ENCODE results near the gene IL3RA.
"Not testable (repeated sequence)": the region's sequence is repeated elsewhere in the genome, so short reads cannot be mapped to it uniquely, and the experiment has no call there.

Gene IL3RA

DNA sequence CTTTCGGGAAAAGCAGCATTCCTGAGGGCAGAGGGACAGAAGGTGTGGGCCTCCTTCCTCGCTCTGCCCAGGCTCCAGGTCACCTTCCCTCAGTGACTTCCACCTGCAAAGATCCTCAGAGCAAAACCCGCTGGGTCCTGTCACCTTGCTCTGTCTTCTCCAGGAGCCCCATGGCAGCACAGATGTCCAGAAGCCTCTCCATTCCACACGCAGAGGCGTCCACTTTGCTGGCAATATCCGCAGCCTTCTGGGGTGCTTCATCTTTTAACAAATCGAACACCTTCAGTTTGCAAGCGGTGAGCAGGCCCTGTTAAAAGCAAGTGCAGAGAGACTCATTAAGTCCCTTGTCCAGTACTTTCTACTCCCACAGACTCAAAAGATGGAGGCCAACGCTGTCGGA lies 88.8 kb downstream of the IL3RA start:
- DNase-seq (ENCODE audit: low read depth), result no peak

DNA sequence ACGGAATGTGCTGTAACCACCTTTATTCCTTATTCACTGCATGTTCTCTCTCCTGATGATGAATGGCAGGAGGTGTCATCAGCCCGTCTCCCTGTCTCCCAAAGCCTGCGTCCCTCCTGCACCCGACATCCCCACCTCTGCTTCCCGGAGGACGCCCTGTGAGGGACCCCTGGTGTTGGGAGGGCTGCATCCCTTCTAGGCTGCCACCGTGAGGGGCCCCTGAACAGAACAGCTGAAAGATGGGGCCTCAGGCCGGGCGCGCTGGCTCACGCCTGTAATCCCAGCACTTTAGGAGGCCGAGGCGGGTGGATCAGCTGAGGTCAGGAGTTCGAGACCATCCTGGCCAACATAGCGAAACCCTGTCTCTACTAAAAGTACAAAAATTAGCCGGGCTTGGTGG lies 89.7 kb downstream of the IL3RA start:
- not testable (repeated sequence) for DNase-seq (ENCODE audit: low read depth)

DNA sequence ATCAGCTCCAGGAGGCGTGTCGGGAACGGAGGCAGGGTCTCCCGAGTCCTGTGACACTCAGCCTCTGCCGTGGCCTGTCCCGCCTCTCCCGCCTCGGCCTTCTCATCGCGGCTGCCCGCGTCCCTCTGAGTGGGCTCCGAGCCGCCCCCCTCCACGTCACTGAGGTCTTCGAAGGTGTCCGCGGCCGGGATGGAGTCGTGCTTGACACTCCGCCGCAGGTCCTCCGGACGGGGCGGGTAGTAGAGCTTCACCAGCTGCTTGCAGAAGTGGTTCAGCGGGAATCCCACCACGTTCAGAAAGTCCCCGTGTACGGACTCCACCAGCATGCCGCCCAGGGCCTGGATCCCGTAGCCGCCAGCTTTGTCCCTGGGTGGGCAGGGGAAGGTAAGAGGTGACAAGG lies 91.2 kb downstream of the IL3RA start:
- no peak for DNase-seq (ENCODE audit: low read depth)

DNA sequence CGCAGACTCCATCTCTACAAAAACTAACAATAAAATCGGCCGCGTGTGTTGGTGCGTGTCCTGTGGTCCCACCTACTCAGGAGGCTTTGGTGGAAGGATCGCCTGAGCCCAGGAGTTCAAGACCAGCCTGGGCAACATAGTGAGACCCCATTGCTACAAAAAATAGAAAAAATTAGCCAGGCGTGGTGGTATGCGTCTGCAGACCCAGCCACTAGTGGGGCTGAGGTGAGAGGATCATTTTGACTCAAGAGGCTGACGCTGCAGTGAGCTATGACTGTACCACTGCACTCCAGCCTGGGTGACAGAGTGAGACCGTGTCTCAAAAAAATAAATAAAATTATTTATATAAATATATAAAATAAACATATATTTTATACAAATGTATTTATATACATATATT lies 93.9 kb downstream of the IL3RA start:
- DNase-seq (ENCODE audit: low read depth), result no peak

All from HS-5 (cell line).